Endothelial cell of umbilical vein (primary cell): ENCODE data around the gene RBMS1.

ENCODE experiments used
- POLR2AphosphoS5 ChIP-seq: IDR thresholded peaks from 2 replicates; pipeline ENCODE4 v1.6.1; 2012; ENCODE audit warnings: low read depth, mild to moderate bottlenecking, control low read depth, low read length, moderate library complexity; ENCODE audit not compliant: insufficient read depth
- TF ChIP-seq, protein P1 (sequence below), 2 donors: IDR thresholded peaks; 1 replicate in 1 of 2; 2 replicates in 1 of 2; pipeline ENCODE4 v1.5.1; 2011; ENCODE audit warnings: low read length in 2 of 2, mild to moderate bottlenecking in 2 of 2, moderate library complexity in 2 of 2, control low read depth in 1 of 2, inconsistent platforms in 1 of 2, low read depth in 1 of 2; ENCODE audit not compliant: insufficient read depth in 1 of 2; ENCODE audit errors: extremely low read depth in 1 of 2

DNA sequence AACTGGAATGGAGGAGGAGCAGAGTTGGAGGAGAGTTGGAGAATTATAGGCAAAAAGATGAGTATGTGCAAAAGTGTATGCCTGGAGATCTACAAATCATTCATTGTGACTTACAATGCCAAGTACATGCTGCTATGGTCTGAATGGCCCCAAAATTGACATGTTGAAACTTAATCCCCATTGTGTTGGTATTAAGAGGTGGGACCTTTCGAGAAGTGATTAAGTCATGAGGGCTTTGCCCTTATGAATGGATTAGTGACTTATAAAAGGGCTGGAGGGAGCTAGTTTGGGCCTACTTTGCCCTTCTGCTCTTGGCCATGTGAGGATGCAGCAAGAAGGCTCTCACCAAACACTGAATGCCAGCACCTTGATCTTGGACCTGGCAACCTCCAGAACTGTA is 6.3 kb upstream of the RBMS1 start:
- TF ChIP-seq POLR2AphosphoS5 = no peak
- TF ChIP-seq, protein P1, sequence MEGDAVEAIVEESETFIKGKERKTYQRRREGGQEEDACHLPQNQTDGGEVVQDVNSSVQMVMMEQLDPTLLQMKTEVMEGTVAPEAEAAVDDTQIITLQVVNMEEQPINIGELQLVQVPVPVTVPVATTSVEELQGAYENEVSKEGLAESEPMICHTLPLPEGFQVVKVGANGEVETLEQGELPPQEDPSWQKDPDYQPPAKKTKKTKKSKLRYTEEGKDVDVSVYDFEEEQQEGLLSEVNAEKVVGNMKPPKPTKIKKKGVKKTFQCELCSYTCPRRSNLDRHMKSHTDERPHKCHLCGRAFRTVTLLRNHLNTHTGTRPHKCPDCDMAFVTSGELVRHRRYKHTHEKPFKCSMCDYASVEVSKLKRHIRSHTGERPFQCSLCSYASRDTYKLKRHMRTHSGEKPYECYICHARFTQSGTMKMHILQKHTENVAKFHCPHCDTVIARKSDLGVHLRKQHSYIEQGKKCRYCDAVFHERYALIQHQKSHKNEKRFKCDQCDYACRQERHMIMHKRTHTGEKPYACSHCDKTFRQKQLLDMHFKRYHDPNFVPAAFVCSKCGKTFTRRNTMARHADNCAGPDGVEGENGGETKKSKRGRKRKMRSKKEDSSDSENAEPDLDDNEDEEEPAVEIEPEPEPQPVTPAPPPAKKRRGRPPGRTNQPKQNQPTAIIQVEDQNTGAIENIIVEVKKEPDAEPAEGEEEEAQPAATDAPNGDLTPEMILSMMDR (IDR thresholded peaks at IDR 0.05; ENCODE audit: extremely low read depth in 1 of 2, insufficient read depth in 1 of 2, low read depth in 1 of 2, low read length in 2 of 2) = no peak
